ENCODE measurements around the gene ADAMTS12.

GRCh38 chr5:33733225-33733624 is 158.6 kb downstream of the ADAMTS12 start:
- TF ChIP-seq CTCF (optimal IDR thresholded peaks at IDR 0.05 in 1 of 3, IDR thresholded peaks at IDR 0.05 in 1 of 3, conservative IDR thresholded peaks at IDR 0.05 in 1 of 3; ENCODE audit: extremely low read depth in 1 of 3, insufficient read depth in 2 of 3, low read length in 3 of 3) (no peak), EZH2 (IDR thresholded peaks at IDR 0.05; ENCODE audit: low read length) (no peak)
